Tibial artery (tissue), 4 donors: Measurements from ENCODE around the gene OR51V1.
"Not testable (repeated sequence)": the region's sequence is repeated elsewhere in the genome, so short reads cannot be mapped to it uniquely, and the experiment has no call there.

ENCODE experiments used
- DNase-seq, 2 donors: peaks; one replicate each; pipeline ENCODE4 v3.0.0-alpha.2; 2019
- H3K27ac ChIP-seq, 2 donors: fragments of 200-600 bp; sonication (generic) in 1 of 2; 1 replicate in 1 of 2; 2 replicates in 1 of 2; pipeline ENCODE4 v1.5.1; 2018 to 2019; ENCODE audit warnings: mild to moderate bottlenecking in 1 of 2
- H3K27me3 ChIP-seq, 2 donors: fragments of 200-600 bp; sonication (generic) in 1 of 2; one replicate each; pipeline versions ENCODE4 v1.5.1 to v1.6.0; 2016 to 2019
- H3K36me3 ChIP-seq, 3 donors: fragments of 200-600 bp; sonication (generic) in 2 of 3; one replicate each; pipeline ENCODE4 v1.5.1; 2016 to 2019; ENCODE audit warnings: mild to moderate bottlenecking in 2 of 3
- H3K4me1 ChIP-seq, 4 donors: fragments of 200-600 bp; sonication (generic) in 2 of 4; 1 replicate in 3 of 4; 2 replicates in 1 of 4; pipeline ENCODE4 v1.5.1; 2016 to 2019
- H3K4me3 ChIP-seq, 2 donors: fragments of 200-600 bp; sonication (generic) in 1 of 2; 1 replicate in 1 of 2; 2 replicates in 1 of 2; pipeline ENCODE4 v1.5.1; 2018 to 2019; ENCODE audit warnings: mild to moderate bottlenecking in 2 of 2
- H3K9me3 ChIP-seq, 3 donors: fragments of 200-600 bp; sonication (generic) in 1 of 3; one replicate each; pipeline ENCODE4 v1.5.1; 2016 to 2019
- intact Hi-C: fragments of 100-400 bp; cut with DNase I; formaldehyde crosslinking; loops from one replicate; pipeline ENCODE4 v1.15.0; 2023; ENCODE audit warnings: low total_unique reads
- TF ChIP-seq, protein P1 (sequence below), 2 experiments: fragments of 200-600 bp in 1 of 2; fragments of 450-650 bp in 1 of 2; IDR thresholded peaks; one replicate each; pipeline ENCODE4 v1.5.1; 2017 to 2019; ENCODE audit warnings: antibody characterized with exemption in 2 of 2, mild to moderate bottlenecking in 1 of 2, moderate library complexity in 1 of 2

The OR51V1 gene

DNA sequence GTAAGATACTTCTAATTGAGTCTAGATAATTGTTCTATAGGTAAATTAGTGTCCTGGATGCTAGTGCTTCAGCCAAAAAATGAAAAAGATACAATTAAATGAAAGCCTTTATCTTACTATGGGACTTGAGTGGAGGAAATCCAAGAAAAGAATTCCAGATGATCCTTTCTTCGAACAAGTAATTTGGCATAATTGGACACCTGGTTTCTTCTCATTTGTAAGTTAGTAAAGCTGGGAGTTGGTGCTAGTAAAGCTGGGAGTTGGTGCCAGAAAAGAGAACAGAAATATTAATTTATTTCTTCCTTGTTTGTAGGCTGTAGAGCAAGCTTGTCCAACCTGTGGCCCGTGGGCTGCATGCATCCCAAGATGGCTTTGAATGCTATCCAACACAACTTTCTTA lies 12.3 kb downstream of the OR51V1 start:
- intact Hi-C loops = no loop called here
- TF ChIP-seq, protein P1, sequence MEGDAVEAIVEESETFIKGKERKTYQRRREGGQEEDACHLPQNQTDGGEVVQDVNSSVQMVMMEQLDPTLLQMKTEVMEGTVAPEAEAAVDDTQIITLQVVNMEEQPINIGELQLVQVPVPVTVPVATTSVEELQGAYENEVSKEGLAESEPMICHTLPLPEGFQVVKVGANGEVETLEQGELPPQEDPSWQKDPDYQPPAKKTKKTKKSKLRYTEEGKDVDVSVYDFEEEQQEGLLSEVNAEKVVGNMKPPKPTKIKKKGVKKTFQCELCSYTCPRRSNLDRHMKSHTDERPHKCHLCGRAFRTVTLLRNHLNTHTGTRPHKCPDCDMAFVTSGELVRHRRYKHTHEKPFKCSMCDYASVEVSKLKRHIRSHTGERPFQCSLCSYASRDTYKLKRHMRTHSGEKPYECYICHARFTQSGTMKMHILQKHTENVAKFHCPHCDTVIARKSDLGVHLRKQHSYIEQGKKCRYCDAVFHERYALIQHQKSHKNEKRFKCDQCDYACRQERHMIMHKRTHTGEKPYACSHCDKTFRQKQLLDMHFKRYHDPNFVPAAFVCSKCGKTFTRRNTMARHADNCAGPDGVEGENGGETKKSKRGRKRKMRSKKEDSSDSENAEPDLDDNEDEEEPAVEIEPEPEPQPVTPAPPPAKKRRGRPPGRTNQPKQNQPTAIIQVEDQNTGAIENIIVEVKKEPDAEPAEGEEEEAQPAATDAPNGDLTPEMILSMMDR (IDR thresholded peaks at IDR 0.05) = no peak
- H3K27me3 ChIP-seq = no peaks in the 10 kb centered on the region
- DNase-seq = no peak
- H3K4me3 ChIP-seq = no peak overlapping the region
- peaks cover 0 to 5% (median 0%) of the 10 kb centered on the region in 3 donors for H3K9me3 ChIP-seq
- no peaks in the 10 kb centered on the region for H3K4me1 ChIP-seq
- H3K27ac ChIP-seq = no peak overlapping the region
- H3K36me3 ChIP-seq = no peaks in the 10 kb centered on the region

DNA sequence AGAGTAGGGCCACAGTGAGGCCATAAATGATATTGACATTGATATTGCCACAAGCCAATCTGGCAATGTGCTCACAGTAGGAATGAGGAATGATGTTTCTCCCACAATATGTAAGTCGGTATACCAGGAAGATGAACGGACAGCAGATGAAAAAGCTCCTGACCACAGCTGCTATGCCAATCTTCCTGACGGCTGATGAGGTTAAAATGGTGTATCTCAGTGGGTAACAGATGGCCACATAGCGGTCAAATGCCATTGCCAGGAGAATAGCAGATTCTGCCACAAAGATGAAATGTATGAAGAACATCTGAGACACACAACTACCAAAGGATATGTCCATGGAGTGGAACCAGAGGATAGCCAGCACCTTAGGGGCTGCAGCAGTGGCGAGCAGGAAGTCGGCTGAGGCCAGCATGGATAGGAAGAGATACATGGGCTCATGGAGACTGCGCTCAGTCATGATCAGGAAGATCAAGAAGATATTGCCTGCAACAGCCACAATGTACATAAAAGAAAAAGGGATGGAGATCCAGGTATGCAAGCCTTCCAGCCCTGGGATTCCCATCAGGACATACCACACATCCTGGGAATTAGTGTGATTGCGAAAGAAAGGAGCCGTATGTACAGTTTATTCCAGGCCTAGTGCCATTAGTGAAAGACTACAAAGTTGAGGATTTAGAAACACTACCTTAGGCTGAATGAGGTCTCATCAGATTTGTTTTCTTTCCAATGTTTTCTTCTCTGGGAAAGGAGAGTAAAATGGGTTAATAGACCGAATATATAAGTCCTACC lies 22.2 kb downstream of the OR51V1 start:
- DNase-seq = no peak
- H3K36me3 ChIP-seq = no peaks in the 10 kb centered on the region
- H3K4me3 ChIP-seq = no peak overlapping the region
- H3K27ac ChIP-seq = no peak overlapping the region
- no peaks in the 10 kb centered on the region for H3K27me3 ChIP-seq
- TF ChIP-seq, protein P1 (IDR thresholded peaks at IDR 0.05) = no peak
- no peaks in the 10 kb centered on the region for H3K9me3 ChIP-seq
- H3K4me1 ChIP-seq = no peaks in the 10 kb centered on the region
- intact Hi-C loops = no loop called here

DNA sequence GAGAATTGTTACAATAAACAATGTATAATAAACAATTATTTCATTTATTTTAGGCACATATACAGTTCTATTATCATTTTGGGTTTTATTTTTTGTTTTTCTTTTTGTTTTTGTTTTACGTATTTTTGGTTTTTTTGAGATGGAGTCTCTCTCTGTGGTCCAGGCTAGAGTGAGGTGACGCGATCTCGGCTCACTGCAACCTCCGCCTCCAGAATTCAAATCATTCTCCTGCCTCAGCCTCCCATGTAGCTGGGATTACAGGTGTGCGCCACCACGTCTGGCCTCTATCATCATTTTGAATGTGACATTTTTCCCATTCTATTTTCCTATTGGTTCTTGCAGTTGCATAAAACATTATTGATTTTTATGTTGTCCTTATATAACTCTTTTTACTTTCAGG lies 25.5 kb downstream of the OR51V1 start:
- no peak overlapping the region for H3K4me3 ChIP-seq
- H3K27me3 ChIP-seq = no peaks in the 10 kb centered on the region
- H3K4me1 ChIP-seq = no peaks in the 10 kb centered on the region
- no peak for DNase-seq
- TF ChIP-seq, protein P1 (IDR thresholded peaks at IDR 0.05) = no peak
- no peaks in the 10 kb centered on the region for H3K36me3 ChIP-seq
- H3K9me3 ChIP-seq = no peaks in the 10 kb centered on the region
- no peak overlapping the region for H3K27ac ChIP-seq
- intact Hi-C loops = no loop called here

DNA sequence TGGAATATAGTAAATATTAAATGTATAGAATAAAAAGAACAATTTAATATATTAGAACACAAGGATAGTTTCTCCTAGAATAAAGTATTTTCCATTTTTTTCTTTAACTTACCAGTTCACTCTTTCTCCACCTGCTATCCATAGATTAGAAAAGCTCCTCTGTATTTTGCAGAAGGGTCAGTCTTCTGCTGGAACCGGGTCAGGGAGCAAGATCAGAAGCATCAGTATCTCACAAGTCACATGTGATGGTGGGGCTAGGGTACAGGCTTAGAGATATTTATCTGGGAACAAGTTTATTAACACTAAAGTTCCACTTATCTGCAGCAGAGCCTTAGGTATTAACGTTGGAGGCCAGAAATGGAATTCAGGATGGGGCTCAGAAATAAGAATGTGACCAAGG lies 28.6 kb downstream of the OR51V1 start:
- no peak overlapping the region for H3K27ac ChIP-seq
- TF ChIP-seq, protein P1 (IDR thresholded peaks at IDR 0.05) = no peak
- no peaks in the 10 kb centered on the region for H3K4me1 ChIP-seq
- H3K9me3 ChIP-seq = no peaks in the 10 kb centered on the region
- intact Hi-C loops = no loop called here
- no peaks in the 10 kb centered on the region for H3K36me3 ChIP-seq
- no peak for DNase-seq
- H3K27me3 ChIP-seq = no peaks in the 10 kb centered on the region
- no peak overlapping the region for H3K4me3 ChIP-seq

DNA sequence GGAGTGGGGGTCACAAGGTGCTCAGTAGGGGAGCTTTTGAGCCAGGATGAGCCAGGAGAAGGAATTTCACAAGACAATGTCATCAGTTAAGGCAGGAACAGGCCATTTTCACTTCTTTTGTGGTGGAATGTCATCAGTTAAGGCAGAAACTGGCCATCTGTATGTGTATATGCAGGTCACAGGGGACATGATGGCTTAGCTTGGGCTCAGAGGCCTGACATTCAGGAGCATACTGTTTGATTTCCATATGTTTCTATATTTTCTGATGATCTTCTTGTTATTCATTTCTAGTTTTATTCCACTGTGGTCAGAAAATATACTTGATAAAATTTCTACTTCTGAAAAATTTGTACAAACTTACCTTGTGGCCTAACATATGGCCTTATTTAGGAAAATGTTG lies 34.6 kb downstream of the OR51V1 start:
- H3K27ac ChIP-seq, H3K4me1 ChIP-seq, DNase-seq, intact Hi-C loops, H3K9me3 ChIP-seq, H3K36me3 ChIP-seq, H3K27me3 ChIP-seq, H3K4me3 ChIP-seq: not testable (repeated sequence)

DNA sequence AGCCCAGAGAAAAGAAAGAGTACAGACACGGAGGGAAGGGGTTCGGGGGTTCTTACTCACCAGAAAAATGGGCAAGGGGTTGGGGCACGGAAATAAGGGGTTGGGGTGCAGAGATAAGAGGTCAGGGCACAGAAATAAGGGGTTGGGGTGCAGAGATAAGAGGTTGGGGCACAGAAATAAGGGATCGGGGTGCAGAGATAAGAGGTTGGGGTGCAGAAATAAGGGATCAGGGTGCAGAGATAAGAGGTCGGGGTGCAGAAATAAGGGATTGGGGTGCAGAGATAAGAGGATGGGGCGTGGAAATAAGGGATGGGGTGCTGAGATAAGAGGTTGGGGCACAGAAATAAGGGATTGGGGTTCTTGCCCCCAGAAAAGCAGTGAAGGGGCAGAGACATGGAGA lies 35.7 kb downstream of the OR51V1 start:
- DNase-seq, H3K36me3 ChIP-seq, intact Hi-C loops, H3K4me1 ChIP-seq, H3K27ac ChIP-seq, H3K27me3 ChIP-seq, H3K4me3 ChIP-seq, H3K9me3 ChIP-seq: not testable (repeated sequence)

DNA sequence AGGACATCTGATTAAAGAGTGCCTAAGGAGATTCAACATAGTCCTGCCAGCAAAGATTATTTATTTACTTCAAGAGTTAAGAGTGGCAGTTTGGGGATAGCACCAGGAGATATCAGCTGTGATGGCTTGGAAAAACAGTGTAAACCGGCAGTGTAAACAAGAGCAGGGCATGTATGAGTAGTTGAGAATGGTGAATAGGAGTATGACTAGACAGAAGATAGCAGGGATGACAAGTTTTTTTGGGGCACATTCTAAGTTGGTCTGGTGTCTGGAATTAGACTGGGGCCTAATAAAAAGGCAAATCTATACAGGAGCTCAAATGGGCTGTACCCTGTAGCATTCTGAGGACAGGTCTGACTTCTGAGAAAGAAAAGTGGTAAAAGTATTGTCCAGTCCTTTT lies 39.4 kb downstream of the OR51V1 start:
- H3K27me3 ChIP-seq, H3K36me3 ChIP-seq, H3K4me3 ChIP-seq, H3K27ac ChIP-seq, intact Hi-C loops, H3K4me1 ChIP-seq, H3K9me3 ChIP-seq, DNase-seq: not testable (repeated sequence)

DNA sequence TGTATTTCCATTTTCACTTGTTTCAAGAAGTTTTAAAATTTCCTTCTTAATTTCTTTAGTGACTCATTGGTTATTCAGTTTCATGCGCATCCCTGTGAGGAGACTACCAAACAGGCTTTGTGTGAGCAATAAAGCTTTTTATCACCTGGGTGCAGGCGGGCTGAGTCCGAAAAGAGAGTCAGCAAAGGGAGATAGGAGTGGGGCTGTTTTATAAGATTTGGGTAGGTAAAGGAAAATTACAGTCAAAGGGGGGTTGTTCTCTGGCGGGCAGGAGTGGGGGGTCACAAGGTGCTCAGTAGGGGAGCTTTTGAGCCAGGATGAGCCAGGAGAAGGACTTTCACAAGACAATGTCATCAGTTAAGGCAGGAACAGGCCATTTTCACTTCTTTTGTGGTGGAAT lies 40.3 kb downstream of the OR51V1 start:
- H3K27ac ChIP-seq, H3K4me3 ChIP-seq, H3K4me1 ChIP-seq, H3K36me3 ChIP-seq, H3K27me3 ChIP-seq, DNase-seq, intact Hi-C loops, H3K9me3 ChIP-seq: not testable (repeated sequence)
